Ishikawa (cell line): Measurements from ENCODE around the gene PPP6R3.

Experiments used
- EP300 ChIP-seq: IDR thresholded peaks from 2 replicates; pipeline ENCODE4 v1.6.1; 2012; ENCODE audit warnings: borderline replicate concordance
- MAX ChIP-seq: IDR thresholded peaks from 2 replicates; pipeline ENCODE4 v1.6.1; 2012
- TAF1 ChIP-seq: IDR thresholded peaks from 2 replicates; pipeline ENCODE4 v1.6.1; 2012; ENCODE audit warnings: low read depth, mild to moderate bottlenecking
- YY1 ChIP-seq: IDR thresholded peaks from 2 replicates; pipeline ENCODE4 v1.6.1; 2012; ENCODE audit warnings: low read depth

GRCh38 chr11:68660066-68660810, 199.7 kb downstream of the PPP6R3 start:
- TF ChIP-seq MAX = no peak
- no peak for TF ChIP-seq TAF1
- no peak for TF ChIP-seq EP300
- TF ChIP-seq YY1 = no peak
